ENCODE data around the gene SH3BP2. TPM values are rescaled to one million over a fixed set of nuclear protein-coding genes. Genes with fewer than 3 reads are reported as not detected.
A peak's percentile ranks its signal among the peaks of the same experiment; 100 is the strongest.

The SH3BP2 gene
- total RNA-seq = 10 to 100 TPM; 17.5 to 41.5 (median 24.1) TPM

GRCh38 chr4:2792711-2793585, at the start of gene SH3BP2:
Gene SH3BP2 (plus strand): TSS chr4:2793085. CDS start chr4:2820618, 27,533 bp downstream.
- WGBS, 10 experiments = no CpG with 5 or more reads among the region's 104 CpGs
- Histone ChIP-seq H3K4me1 (replicated peaks in 1 of 2) (peaks cover 17 to 39% of the 10 kb centered on the region in 2 donors), H3K27ac (no peak within 1 kb of the TSS), H3K4me3 (peak within 1 kb of the TSS; percentile 32 to 49 (median 40))
- ATAC-seq (replicated peaks in 6 of 8) = peak; percentile 29 to 70 (median 52)
- in situ Hi-C loops (cut with MboI; ENCODE audit: low pct_unique_long_range_greater_than_20kb in 2 of 9, low sequenced_read_pairs in 9 of 9, unreplicated experiment in 9 of 9) = no loop called here

GRCh38 chr4:2743518-2744445, 49.1 kb upstream of the SH3BP2 start:
- ATAC-seq (replicated peaks in 6 of 8) = no peak
- Histone ChIP-seq H3K4me1 (replicated peaks in 1 of 2) (no peaks in the 10 kb centered on the region), H3K4me3 (no peak overlapping the region), H3K27ac (no peak overlapping the region)
- in situ Hi-C loops (cut with MboI; ENCODE audit: low pct_unique_long_range_greater_than_20kb in 2 of 9, low sequenced_read_pairs in 9 of 9, unreplicated experiment in 9 of 9) = no loop called here
- 93 to 100% (median 97%) methylated on average over 1 to 10 of the region's 21 CpGs; no CpG with 5 or more reads in 2 of the 10 experiments for WGBS, 10 experiments

GRCh38 chr4:2744576-2745270, 48.2 kb upstream of the SH3BP2 start:
- peak in 6 of 8 experiments; percentile 1 to 46 (median 27) for ATAC-seq (replicated peaks in 6 of 8)
- WGBS, 10 experiments = 70 to 100% (median 91%) methylated on average over 1 to 14 of the region's 28 CpGs; no CpG with 5 or more reads in 3 of the 10 experiments
- H3K4me3 ChIP-seq = no peak overlapping the region
- H3K27ac ChIP-seq = no peak overlapping the region
- in situ Hi-C loops (cut with MboI; ENCODE audit: low pct_unique_long_range_greater_than_20kb in 2 of 9, low sequenced_read_pairs in 9 of 9, unreplicated experiment in 9 of 9) = no loop called here
- H3K4me1 ChIP-seq (replicated peaks in 1 of 2) = no peaks in the 10 kb centered on the region

- Histone ChIP-seq H3K4me3 (no peak overlapping the region), H3K27ac (no peak overlapping the region), H3K4me1 (replicated peaks in 1 of 2) (no peaks in the 10 kb centered on the region)
- 80 to 100% (median 90%) methylated on average over 1 to 3 of the region's 5 CpGs; no CpG with 5 or more reads in 6 of the 10 experiments for WGBS, 10 experiments
- in situ Hi-C loops (cut with MboI; ENCODE audit: low pct_unique_long_range_greater_than_20kb in 2 of 9, low sequenced_read_pairs in 9 of 9, unreplicated experiment in 9 of 9) = no loop called here
- no peak for ATAC-seq (replicated peaks in 6 of 8)
Measured at GRCh38 chr4:2745516-2745915, 47.4 kb upstream of the SH3BP2 start.

- no peak overlapping the region for H3K27ac ChIP-seq
- 0 to 80% (median 67%) methylated on average over 1 to 3 of the region's 21 CpGs; no CpG with 5 or more reads in 5 of the 10 experiments for WGBS, 10 experiments
- no peaks in the 10 kb centered on the region for H3K4me1 ChIP-seq (replicated peaks in 1 of 2)
- peak; percentile 70 to 97 (median 93) for ATAC-seq (replicated peaks in 6 of 8)
- in situ Hi-C loops (cut with MboI; ENCODE audit: low pct_unique_long_range_greater_than_20kb in 2 of 9, low sequenced_read_pairs in 9 of 9, unreplicated experiment in 9 of 9) = no loop called here
- H3K4me3 ChIP-seq = no peak overlapping the region
Measured at GRCh38 chr4:2745981-2746806, 46.7 kb upstream of the SH3BP2 start.

GRCh38 chr4:2746891-2747695, 45.8 kb upstream of the SH3BP2 start:
- H3K4me3 ChIP-seq = no peak overlapping the region
- WGBS, 10 experiments = 80 to 100% (median 94%) methylated on average over 2 to 10 of the region's 16 CpGs; no CpG with 5 or more reads in 4 of the 10 experiments
- in situ Hi-C loops (cut with MboI; ENCODE audit: low pct_unique_long_range_greater_than_20kb in 2 of 9, low sequenced_read_pairs in 9 of 9, unreplicated experiment in 9 of 9) = no loop called here
- H3K4me1 ChIP-seq (replicated peaks in 1 of 2) = no peaks in the 10 kb centered on the region
- no peak overlapping the region for H3K27ac ChIP-seq
- ATAC-seq (replicated peaks in 6 of 8) = no peak

GRCh38 chr4:2750719-2751605, 41.9 kb upstream of the SH3BP2 start:
- no peak overlapping the region for H3K27ac ChIP-seq
- H3K4me1 ChIP-seq (replicated peaks in 1 of 2) = peaks cover 6 to 8% of the 10 kb centered on the region in 2 donors
- WGBS, 10 experiments = 10 to 96% (median 85%) methylated on average over 1 to 7 of the region's 19 CpGs; no CpG with 5 or more reads in 2 of the 10 experiments
- peak in 3 of 8 experiments; percentile 41 to 73 (median 73) for ATAC-seq (replicated peaks in 6 of 8)
- in situ Hi-C loops (cut with MboI; ENCODE audit: low pct_unique_long_range_greater_than_20kb in 2 of 9, low sequenced_read_pairs in 9 of 9, unreplicated experiment in 9 of 9) = loop anchor here in 1 of 9 experiments (25.0 kb wide), 1 partner anchor 186 kb away; no protein-coding TSS in a partner anchor
- no peak overlapping the region for H3K4me3 ChIP-seq

GRCh38 chr4:2753436-2753835, 39.4 kb upstream of the SH3BP2 start:
- no peak for ATAC-seq (replicated peaks in 6 of 8)

GRCh38 chr4:2754848-2755819, 37.8 kb upstream of the SH3BP2 start:
- peak overlapping the region; percentile 56 to 81 (median 68) for H3K4me3 ChIP-seq
- no peak for ATAC-seq (replicated peaks in 6 of 8)
- H3K4me1 ChIP-seq (replicated peaks in 1 of 2) = peaks cover 8 to 9% of the 10 kb centered on the region in 2 donors
- no peak overlapping the region for H3K27ac ChIP-seq
- in situ Hi-C loops (cut with MboI; ENCODE audit: low pct_unique_long_range_greater_than_20kb in 2 of 9, low sequenced_read_pairs in 9 of 9, unreplicated experiment in 9 of 9) = loop anchor here in 1 of 9 experiments (25.0 kb wide), 1 partner anchor 182 kb away; no protein-coding TSS in a partner anchor
- 62 to 92% (median 80%) methylated on average over 1 to 9 of the region's 23 CpGs; no CpG with 5 or more reads in 5 of the 10 experiments for WGBS, 10 experiments

More at GRCh38 chr4:2753436-2753835, 39.4 kb upstream of the SH3BP2 start:
- in situ Hi-C loops (cut with MboI; ENCODE audit: low pct_unique_long_range_greater_than_20kb in 2 of 9, low sequenced_read_pairs in 9 of 9, unreplicated experiment in 9 of 9) = loop anchor here in 1 of 9 experiments (25.0 kb wide), 1 partner anchor 184 kb away; no protein-coding TSS in a partner anchor
- Histone ChIP-seq H3K4me3 (no peak overlapping the region), H3K27ac (no peak overlapping the region), H3K4me1 (replicated peaks in 1 of 2) (peaks cover 8 to 9% of the 10 kb centered on the region in 2 donors)
- 43 to 100% (median 88%) methylated on average over 1 to 4 of the region's 4 CpGs; no CpG with 5 or more reads in 2 of the 10 experiments for WGBS, 10 experiments
